NT2/D1 (cell line): ENCODE measurements around the gene C15orf62.
A peak's percentile ranks its signal among the peaks of the same experiment; 100 is the strongest.

Experiments
- DNase-seq: peaks from one replicate; pipeline ENCODE4 v3.0.0-alpha.2; 2011; ENCODE audit warnings: low read depth, low spot score
- H3K27me3 ChIP-seq: 2 replicates; pipeline ENCODE4 v1.6.0; 2011; ENCODE audit warnings: mild to moderate bottlenecking; ENCODE audit not compliant: insufficient read length, insufficient read depth
- H3K36me3 ChIP-seq: 2 replicates; pipeline ENCODE4 v1.6.1; 2011; ENCODE audit warnings: mild to moderate bottlenecking, low read length, mixed read lengths; ENCODE audit not compliant: insufficient read depth, insufficient read length
- H3K4me1 ChIP-seq: 2 replicates; pipeline ENCODE4 v1.5.1; 2011; ENCODE audit not compliant: insufficient read depth, insufficient read length
- H3K4me3 ChIP-seq: 2 replicates; pipeline ENCODE4 v1.5.1; 2011; ENCODE audit warnings: low read depth; ENCODE audit not compliant: insufficient read length
- H3K9ac ChIP-seq: 2 replicates; pipeline ENCODE4 v1.6.0; 2011; ENCODE audit warnings: low read depth; ENCODE audit not compliant: insufficient read length
- H3K9me3 ChIP-seq: 2 replicates; pipeline ENCODE4 v1.5.1; 2011; ENCODE audit warnings: mild to moderate bottlenecking, low read length; ENCODE audit not compliant: insufficient read depth
- SUZ12 ChIP-seq: IDR thresholded peaks from 2 replicates; pipeline ENCODE4 v1.6.1; 2011; ENCODE audit not compliant: insufficient read length, insufficient read depth; ENCODE audit errors: extremely low read depth
- YY1 ChIP-seq: IDR thresholded peaks from 2 replicates; pipeline ENCODE4 v1.6.1; 2011; ENCODE audit not compliant: insufficient read length, insufficient read depth
- ZNF274 ChIP-seq: IDR thresholded peaks from 2 replicates; pipeline ENCODE4 v1.6.1; 2011; ENCODE audit warnings: mild to moderate bottlenecking, low read depth, low read length

The C15orf62 gene

GRCh38 chr15:40807888-40808461 lies 38.2 kb downstream of the C15orf62 start:
- Histone ChIP-seq H3K27me3 (no peaks in the 10 kb centered on the region), H3K4me3 (peak overlapping the region; percentile 100), H3K4me1 (peaks cover 3% of the 10 kb centered on the region), H3K9me3 (no peaks in the 10 kb centered on the region), H3K9ac (peak overlapping the region; percentile 85), H3K36me3 (peaks cover 38% of the 10 kb centered on the region)
- TF ChIP-seq SUZ12 (no peak), YY1 (no peak), ZNF274 (no peak)
- DNase-seq = no peak

GRCh38 chr15:40808861-40809450 lies 39.2 kb downstream of the C15orf62 start:
- H3K9me3 ChIP-seq = no peaks in the 10 kb centered on the region
- peaks cover 39% of the 10 kb centered on the region for H3K36me3 ChIP-seq
- H3K4me1 ChIP-seq = peaks cover 3% of the 10 kb centered on the region
- H3K4me3 ChIP-seq = no peak overlapping the region
- DNase-seq = no peak
- TF ChIP-seq SUZ12 (no peak), YY1 (no peak), ZNF274 (no peak)
- no peaks in the 10 kb centered on the region for H3K27me3 ChIP-seq
- no peak overlapping the region for H3K9ac ChIP-seq

- Histone ChIP-seq H3K9ac (no peak overlapping the region), H3K9me3 (no peaks in the 10 kb centered on the region), H3K4me1 (peaks cover 6% of the 10 kb centered on the region), H3K36me3 (peaks cover 49% of the 10 kb centered on the region), H3K27me3 (no peaks in the 10 kb centered on the region), H3K4me3 (no peak overlapping the region)
- DNase-seq = no peak
- no peak for TF ChIP-seq SUZ12
- no peak for TF ChIP-seq YY1
- TF ChIP-seq ZNF274 = no peak
These were observed 43.1 kb downstream of the C15orf62 start for GRCh38 chr15:40812721-40813425.

- Histone ChIP-seq H3K9me3 (no peaks in the 10 kb centered on the region), H3K4me3 (no peak overlapping the region), H3K4me1 (peaks cover 4% of the 10 kb centered on the region), H3K27me3 (no peaks in the 10 kb centered on the region), H3K9ac (no peak overlapping the region), H3K36me3 (peaks cover 42% of the 10 kb centered on the region)
- TF ChIP-seq YY1 (no peak), SUZ12 (no peak), ZNF274 (no peak)
- no peak for DNase-seq
These were observed 45.4 kb downstream of the C15orf62 start for GRCh38 chr15:40815042-40815698.

DNA sequence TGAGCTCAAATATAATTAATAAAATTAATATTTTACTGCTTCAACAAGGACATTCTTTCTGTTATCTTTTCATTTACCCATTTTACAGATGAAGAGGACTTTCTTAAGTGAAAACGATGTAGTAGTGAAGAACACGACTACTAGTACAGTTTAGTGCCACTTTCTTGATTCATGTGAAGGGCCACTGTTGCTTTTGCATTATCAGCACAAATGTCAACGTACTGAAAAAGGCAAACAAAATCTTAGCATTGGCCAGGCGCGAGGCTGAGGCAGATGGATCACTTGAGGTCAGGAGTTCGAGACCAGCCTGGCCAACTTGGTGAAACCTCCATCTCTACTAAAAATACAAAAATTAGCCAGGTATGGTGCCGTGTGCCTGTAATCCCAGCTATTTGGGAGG lies 49.3 kb downstream of the C15orf62 start:
- H3K4me3 ChIP-seq = no peak overlapping the region
- no peak for TF ChIP-seq YY1
- no peak for TF ChIP-seq SUZ12
- TF ChIP-seq ZNF274 = no peak
- no peaks in the 10 kb centered on the region for H3K27me3 ChIP-seq
- peaks cover 13% of the 10 kb centered on the region for H3K36me3 ChIP-seq
- peaks cover 4% of the 10 kb centered on the region for H3K4me1 ChIP-seq
- H3K9me3 ChIP-seq = no peaks in the 10 kb centered on the region
- no peak for DNase-seq
- no peak overlapping the region for H3K9ac ChIP-seq

DNA sequence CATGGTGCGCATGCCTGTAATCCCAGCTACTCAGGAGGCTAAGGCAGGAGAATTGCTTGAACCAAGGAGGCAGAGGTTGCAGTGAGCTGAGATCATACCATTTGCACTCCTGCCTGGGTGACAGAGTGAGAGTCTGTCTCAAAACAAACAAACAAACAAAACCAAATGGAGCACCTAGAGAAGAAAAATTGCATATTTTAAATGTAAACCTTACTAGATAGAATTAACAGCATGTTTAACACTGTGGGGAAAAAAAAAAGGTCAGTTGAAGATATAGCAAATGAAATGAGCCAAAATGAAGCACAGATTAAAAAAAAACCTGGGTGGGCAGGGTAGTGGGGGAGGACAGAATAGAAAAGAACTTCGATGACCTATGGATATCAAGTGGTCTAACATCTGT lies 51.4 kb downstream of the C15orf62 start:
- H3K9me3 ChIP-seq = no peaks in the 10 kb centered on the region
- H3K27me3 ChIP-seq = no peaks in the 10 kb centered on the region
- no peaks in the 10 kb centered on the region for H3K4me1 ChIP-seq
- TF ChIP-seq SUZ12 (no peak), ZNF274 (no peak), YY1 (no peak)
- no peaks in the 10 kb centered on the region for H3K36me3 ChIP-seq
- H3K4me3 ChIP-seq = no peak overlapping the region
- no peak for DNase-seq
- H3K9ac ChIP-seq = no peak overlapping the region
